ENCODE results near the gene KCTD17.

DNA sequence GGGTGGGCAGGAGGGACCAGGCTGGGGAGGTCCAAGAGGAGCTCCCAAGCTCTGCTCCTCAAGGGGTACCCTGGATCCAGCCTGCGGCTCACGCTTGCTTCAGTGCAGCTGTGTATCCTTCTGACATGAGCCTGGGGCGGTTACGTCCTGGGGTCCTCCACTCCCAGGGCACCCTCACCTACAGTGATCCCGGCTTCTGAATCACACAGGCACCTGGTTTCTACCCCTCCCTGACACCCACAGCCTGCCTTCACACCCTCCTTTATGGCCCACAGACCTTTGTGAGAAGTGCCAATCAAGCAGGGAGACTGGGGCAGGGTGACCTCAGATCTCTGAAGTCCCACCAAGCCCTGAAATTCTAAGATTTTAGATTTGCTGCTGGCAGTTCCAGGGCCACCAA, 30.5 kb upstream of the KCTD17 start:
- TF ChIP-seq POLR2AphosphoS5 (IDR thresholded peaks at IDR 0.05; ENCODE audit: low read depth) = no peak
- TF ChIP-seq, protein P1, sequence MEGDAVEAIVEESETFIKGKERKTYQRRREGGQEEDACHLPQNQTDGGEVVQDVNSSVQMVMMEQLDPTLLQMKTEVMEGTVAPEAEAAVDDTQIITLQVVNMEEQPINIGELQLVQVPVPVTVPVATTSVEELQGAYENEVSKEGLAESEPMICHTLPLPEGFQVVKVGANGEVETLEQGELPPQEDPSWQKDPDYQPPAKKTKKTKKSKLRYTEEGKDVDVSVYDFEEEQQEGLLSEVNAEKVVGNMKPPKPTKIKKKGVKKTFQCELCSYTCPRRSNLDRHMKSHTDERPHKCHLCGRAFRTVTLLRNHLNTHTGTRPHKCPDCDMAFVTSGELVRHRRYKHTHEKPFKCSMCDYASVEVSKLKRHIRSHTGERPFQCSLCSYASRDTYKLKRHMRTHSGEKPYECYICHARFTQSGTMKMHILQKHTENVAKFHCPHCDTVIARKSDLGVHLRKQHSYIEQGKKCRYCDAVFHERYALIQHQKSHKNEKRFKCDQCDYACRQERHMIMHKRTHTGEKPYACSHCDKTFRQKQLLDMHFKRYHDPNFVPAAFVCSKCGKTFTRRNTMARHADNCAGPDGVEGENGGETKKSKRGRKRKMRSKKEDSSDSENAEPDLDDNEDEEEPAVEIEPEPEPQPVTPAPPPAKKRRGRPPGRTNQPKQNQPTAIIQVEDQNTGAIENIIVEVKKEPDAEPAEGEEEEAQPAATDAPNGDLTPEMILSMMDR (IDR thresholded peaks at IDR 0.05; ENCODE audit: insufficient read depth, low read length) = no peak
- TF ChIP-seq, protein P2, sequence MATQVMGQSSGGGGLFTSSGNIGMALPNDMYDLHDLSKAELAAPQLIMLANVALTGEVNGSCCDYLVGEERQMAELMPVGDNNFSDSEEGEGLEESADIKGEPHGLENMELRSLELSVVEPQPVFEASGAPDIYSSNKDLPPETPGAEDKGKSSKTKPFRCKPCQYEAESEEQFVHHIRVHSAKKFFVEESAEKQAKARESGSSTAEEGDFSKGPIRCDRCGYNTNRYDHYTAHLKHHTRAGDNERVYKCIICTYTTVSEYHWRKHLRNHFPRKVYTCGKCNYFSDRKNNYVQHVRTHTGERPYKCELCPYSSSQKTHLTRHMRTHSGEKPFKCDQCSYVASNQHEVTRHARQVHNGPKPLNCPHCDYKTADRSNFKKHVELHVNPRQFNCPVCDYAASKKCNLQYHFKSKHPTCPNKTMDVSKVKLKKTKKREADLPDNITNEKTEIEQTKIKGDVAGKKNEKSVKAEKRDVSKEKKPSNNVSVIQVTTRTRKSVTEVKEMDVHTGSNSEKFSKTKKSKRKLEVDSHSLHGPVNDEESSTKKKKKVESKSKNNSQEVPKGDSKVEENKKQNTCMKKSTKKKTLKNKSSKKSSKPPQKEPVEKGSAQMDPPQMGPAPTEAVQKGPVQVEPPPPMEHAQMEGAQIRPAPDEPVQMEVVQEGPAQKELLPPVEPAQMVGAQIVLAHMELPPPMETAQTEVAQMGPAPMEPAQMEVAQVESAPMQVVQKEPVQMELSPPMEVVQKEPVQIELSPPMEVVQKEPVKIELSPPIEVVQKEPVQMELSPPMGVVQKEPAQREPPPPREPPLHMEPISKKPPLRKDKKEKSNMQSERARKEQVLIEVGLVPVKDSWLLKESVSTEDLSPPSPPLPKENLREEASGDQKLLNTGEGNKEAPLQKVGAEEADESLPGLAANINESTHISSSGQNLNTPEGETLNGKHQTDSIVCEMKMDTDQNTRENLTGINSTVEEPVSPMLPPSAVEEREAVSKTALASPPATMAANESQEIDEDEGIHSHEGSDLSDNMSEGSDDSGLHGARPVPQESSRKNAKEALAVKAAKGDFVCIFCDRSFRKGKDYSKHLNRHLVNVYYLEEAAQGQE (IDR thresholded peaks at IDR 0.05; ENCODE audit: insufficient replicate concordance, low read depth) = no peak
- TF ChIP-seq SPI1 (IDR thresholded peaks at IDR 0.05; ENCODE audit: borderline replicate concordance, low read depth) = no peak
- TF ChIP-seq GABPA (IDR thresholded peaks at IDR 0.05; ENCODE audit: low read depth) = no peak

Measured in HL-60 (cell line).